GM12878 (cell line): Measurements from ENCODE around the gene R3HDM2. TPM values are rescaled to one million over a fixed set of nuclear protein-coding genes. Genes with fewer than 3 reads are reported as not detected.
A peak's percentile ranks its signal among the peaks of the same experiment; 100 is the strongest.

ENCODE experiments used
- ATAC-seq: fragments of 200-7000 bp; cut with Tn5 transposase; 3 replicates; pipeline ENCODE4 v1.9.1; 2020; ENCODE audit warnings: mild to moderate bottlenecking, moderate library complexity
- BruUV-seq: library from RNA; stranded (reverse); fragments of 400-500 nt; replicated peaks from 2 replicates; lab custom pipeline; 2021; lab: Mats Ljungman, UMichigan
- CTCF ChIA-PET: fragments of 300-600 bp; sonication (Branson Sonifier 250); formaldehyde crosslinking; extraction: SDS; loops from one replicate; lab custom pipeline; 2021; ENCODE audit warnings: inconsistent platforms; lab: Yijun Ruan, JAX
- POLR2A ChIA-PET: fragments of 350-600 bp; formaldehyde crosslinking; extraction: SDS; loops from one replicate; lab custom pipeline; 2021; ENCODE audit warnings: inconsistent platforms; lab: Charles Lee
- RAD21 ChIA-PET: fragments of 300-600 bp; sonication (Branson Sonifier 250); formaldehyde crosslinking; loops from one replicate; lab custom pipeline; 2023; ENCODE audit warnings: antibody characterized with exemption; ENCODE audit not compliant: unreplicated experiment; lab: Charles Lee
- SMC1A ChIA-PET: fragments of 300-600 bp; sonication (Branson Sonifier 250); formaldehyde crosslinking; loops from one replicate; lab custom pipeline; 2023; ENCODE audit not compliant: unreplicated experiment, uncharacterized antibody; lab: Charles Lee
- DNase-seq: peaks from one replicate; pipeline ENCODE4 v3.0.0-alpha.2; 2011; ENCODE audit warnings: low read depth, low spot score
- FAIRE-seq: peaks from 3 replicates; lab custom pipeline; 2011; peaks lifted over from hg19 to GRCh38; lab: Jason Lieb, UNC
- H2AFZ ChIP-seq: 2 replicates; pipeline ENCODE4 v1.6.0; 2011; ENCODE audit warnings: low read depth, low read length, control low read depth; ENCODE audit not compliant: control insufficient read depth
- H3K27ac ChIP-seq: 2 replicates; pipeline ENCODE4 v1.5.1; 2011; ENCODE audit warnings: control low read depth; ENCODE audit not compliant: control insufficient read depth, insufficient read depth
- H3K27me3 ChIP-seq, 2 experiments: replicated peaks in 1 of 2; 2 replicates each; pipeline versions ENCODE4 v1.6.0 to v1.6.1; 2011; ENCODE audit warnings: low read length in 1 of 2; ENCODE audit not compliant: control insufficient read depth in 2 of 2, insufficient read depth in 2 of 2
- H3K36me3 ChIP-seq, 2 experiments: 2 replicates each; pipeline ENCODE4 v1.5.1; 2011; ENCODE audit warnings: low read length in 1 of 2; ENCODE audit not compliant: control insufficient read depth in 2 of 2, insufficient read depth in 2 of 2
- H3K4me1 ChIP-seq: 2 replicates; pipeline ENCODE4 v1.6.1; 2011; ENCODE audit warnings: mild to moderate bottlenecking, low read length, moderate library complexity, mixed read lengths; ENCODE audit not compliant: control insufficient read depth, insufficient read depth
- H3K4me2 ChIP-seq: 2 replicates; pipeline ENCODE4 v1.6.0; 2011; ENCODE audit warnings: control low read depth; ENCODE audit not compliant: control insufficient read depth, insufficient read depth
- H3K4me3 ChIP-seq: fragments of 200-600 bp; sonication (generic); 2 replicates; pipeline ENCODE4 v1.5.1; 2016
- H3K79me2 ChIP-seq: 2 replicates; pipeline ENCODE4 v1.6.0; 2011; ENCODE audit warnings: low read length; ENCODE audit not compliant: control insufficient read depth, insufficient read depth
- H3K9ac ChIP-seq: 2 replicates; pipeline ENCODE4 v1.8.0; 2011; ENCODE audit warnings: low read length, control low read depth, mixed read lengths; ENCODE audit not compliant: control insufficient read depth, insufficient read depth
- H3K9me3 ChIP-seq: replicated peaks from 3 replicates; pipeline ENCODE4 v1.5.1; 2011; ENCODE audit warnings: mild to moderate bottlenecking, low read length; ENCODE audit not compliant: control insufficient read depth, insufficient read depth
- H4K20me1 ChIP-seq: 2 replicates; pipeline ENCODE4 v1.6.0; 2011; ENCODE audit not compliant: control insufficient read depth, insufficient read depth
- ASH2L ChIP-seq: fragments of 300-600, 200-600 bp; sonication (generic); IDR thresholded peaks from 2 replicates; pipeline ENCODE4 v1.6.1; 2017; ENCODE audit warnings: low read depth, mild to moderate bottlenecking, borderline replicate concordance
- BCL11A ChIP-seq: IDR thresholded peaks from 2 replicates; pipeline ENCODE4 v1.6.1; 2011; ENCODE audit warnings: low read depth, low read length
- CHD2 ChIP-seq: IDR thresholded peaks from 2 replicates; pipeline ENCODE4 v1.6.1; 2011; ENCODE audit warnings: low read depth, low read length, improper control_type of control experiment, borderline replicate concordance
- E2F8 ChIP-seq: fragments of 450-650 bp; IDR thresholded peaks from 2 replicates; pipeline ENCODE4 v1.6.1; 2018; ENCODE audit warnings: mild to moderate bottlenecking, low read depth, moderate library complexity; ENCODE audit not compliant: partially characterized antibody
- FOXM1 ChIP-seq: IDR thresholded peaks from 2 replicates; pipeline ENCODE4 v1.6.1; 2012; ENCODE audit warnings: low read depth, mild to moderate bottlenecking, inconsistent platforms, low read length, moderate library complexity
- LARP7 ChIP-seq: fragments of 450-650 bp; IDR thresholded peaks from 2 replicates; pipeline ENCODE4 v1.6.1; 2017; ENCODE audit warnings: mild to moderate bottlenecking
- MTA2 ChIP-seq: fragments of 450-650 bp; IDR thresholded peaks from 2 replicates; pipeline ENCODE4 v1.6.1; 2016; ENCODE audit warnings: low read depth, mild to moderate bottlenecking, moderate library complexity
- NKRF ChIP-seq: fragments of 450-650 bp; conservative IDR thresholded peaks from 2 replicates; pipeline ENCODE4 v1.6.1; 2017; ENCODE audit warnings: mild to moderate bottlenecking, moderate library complexity
- PAX5 ChIP-seq: IDR thresholded peaks from 2 replicates; pipeline ENCODE4 v1.6.1; 2011; ENCODE audit warnings: low read depth, low read length, borderline replicate concordance
- PML ChIP-seq: IDR thresholded peaks from 2 replicates; pipeline ENCODE4 v1.6.1; 2012; ENCODE audit warnings: low read length, inconsistent platforms
- POLR2AphosphoS5 ChIP-seq: IDR thresholded peaks from 2 replicates; pipeline ENCODE4 v1.6.1; 2011; ENCODE audit warnings: mild to moderate bottlenecking, low read length, inconsistent platforms
- RAD51 ChIP-seq: fragments of 450-650 bp; IDR thresholded peaks from 2 replicates; pipeline ENCODE4 v1.6.1; 2016; ENCODE audit warnings: moderate library complexity, mild to moderate bottlenecking, inconsistent platforms
- SIX5 ChIP-seq: IDR thresholded peaks from 2 replicates; pipeline ENCODE4 v1.6.1; 2011; ENCODE audit warnings: mild to moderate bottlenecking, low read depth, low read length, moderate library complexity; ENCODE audit not compliant: severe bottlenecking
- SUZ12 ChIP-seq: fragments of 200-600 bp; sonication (generic); IDR thresholded peaks from one replicate; pipeline ENCODE4 v1.6.1; 2018; ENCODE audit warnings: antibody characterized with exemption, mild to moderate bottlenecking; ENCODE audit not compliant: unreplicated experiment
- TCF3 ChIP-seq: IDR thresholded peaks from 2 replicates; pipeline ENCODE4 v1.6.1; 2012; ENCODE audit warnings: low read depth, mild to moderate bottlenecking, low read length, borderline replicate concordance; ENCODE audit not compliant: insufficient read depth
- USF1 ChIP-seq: IDR thresholded peaks from 2 replicates; pipeline ENCODE4 v1.6.1; 2011; ENCODE audit warnings: borderline replicate concordance, low read depth, mild to moderate bottlenecking, moderate library complexity, mixed read lengths, low read length; ENCODE audit not compliant: insufficient read depth; ENCODE audit errors: extremely low read length
- ZBED1 ChIP-seq: IDR thresholded peaks from 2 replicates; pipeline ENCODE4 v1.6.1; 2016; ENCODE audit warnings: borderline replicate concordance
- ZNF384 ChIP-seq: IDR thresholded peaks from 2 replicates; pipeline ENCODE4 v1.6.1; 2012; ENCODE audit warnings: low read depth, mild to moderate bottlenecking, low read length, improper control_type of control experiment, borderline replicate concordance
- WGBS: methylation state at CpG from one replicate; pipeline ENCODE4 v1.1.6; 2016; ENCODE audit warnings: low lambda C conversion rate; ENCODE audit not compliant: insufficient replicate concordance, insufficient coverage; ENCODE audit errors: missing lambda C conversion rate; 5-methylcytosine and 5-hydroxymethylcytosine counted together
- in situ Hi-C: fragments of 300-500 bp; cut with MboI; formaldehyde crosslinking; loops from 9 replicates; pipeline ENCODE4 v1.14.3; 2018; ENCODE audit warnings: mixed read lengths
- intact Hi-C: fragments of 100-400 bp; cut with micrococcal nuclease; formaldehyde crosslinking; loops from one replicate; pipeline ENCODE4 v1.14.2; 2022; ENCODE audit not compliant: unreplicated experiment
- polyA plus RNA-seq, 11 experiments: library from polyadenylated mRNA; depleted of rRNA in 4 of 11; unstranded in 6 of 11; stranded (reverse) in 5 of 11; fragments of >200 nt; fragmentation: Nextera tagmentation in 4 of 11; fragmentation: Illumina TruSeq in 1 of 11; extraction: Ambion mirVana in 4 of 11; extraction: Trizol in 1 of 11; gene quantifications; 1 replicate in 1 of 11; 2 replicates in 10 of 11; pipeline versions ENCODE4 v1.2.1 to v1.2.3, GENCODE V29; 2011 to 2016; ENCODE audit warnings: inconsistent platforms in 2 of 11, missing spikeins in 2 of 11, low read depth in 1 of 11
- total RNA-seq, 4 experiments: library from RNA; depleted of rRNA in 3 of 4; stranded (reverse); fragments of >200 nt in 3 of 4; fragmentation: Illumina TruSeq in 1 of 4; extraction: Trizol in 1 of 4; gene quantifications; 2 replicates each; pipeline versions ENCODE4 v1.2.1 to v1.2.3, GENCODE V29; 2013 to 2021

R3HDM2 gene
- total and polyA plus RNA-seq, 10 of the 15 experiments (the other 5 are each of a cell fraction or from before 2014, with no cell fraction given): 4.6 to 26.1 (median 11.2) TPM

- DNase-seq (no peak), FAIRE-seq (no peak), ATAC-seq (peak; percentile 75)
- CTCF ChIA-PET: interaction anchor here (0.6 to 2.3 kb wide), 7 partner anchors 11 to 130 kb away, joined by 3 to 6 read pairs (median 3); no protein-coding TSS in a partner anchor
- H3K4me3 ChIP-seq: no peak overlapping the region
- in situ Hi-C loops (no loop called here), intact Hi-C loops (no loop called here)
- SMC1A ChIA-PET: interaction anchor here (0.7 to 1.6 kb wide), 3 partner anchors 11 to 109 kb away, joined by 5 to 7 read pairs (median 5); no protein-coding TSS in a partner anchor
- no peak overlapping the region for H2AFZ ChIP-seq
- H3K79me2 ChIP-seq: no peaks in the 10 kb centered on the region
- POLR2A ChIA-PET: interaction anchor here (0.6 to 1.1 kb wide), 6 partner anchors 15 to 984 kb away, joined by 3 to 9 read pairs (median 6); partner anchors contain the start of gene STAT2
- RAD21 ChIA-PET: interaction anchor here (2.3 kb wide), 1 partner anchor 109 kb away, joined by 14 read pairs; no protein-coding TSS in a partner anchor
- no peak overlapping the region for H3K4me2 ChIP-seq
- H3K27me3 ChIP-seq: no peaks in the 10 kb centered on the region
- H3K9ac ChIP-seq: no peak overlapping the region
- peaks cover 2% of the 10 kb centered on the region; the same call in 1 of the 3 replicates for H3K9me3 ChIP-seq
- WGBS: 34% methylated on average over 7 of the region's 7 CpGs
- H3K27ac ChIP-seq: no peak overlapping the region
- H3K36me3 ChIP-seq: no peaks in the 10 kb centered on the region; a peak in 1 of 4 replicates
- H4K20me1 ChIP-seq: no peaks in the 10 kb centered on the region
- no TSS peak for BruUV-seq
- H3K4me1 ChIP-seq: no peaks in the 10 kb centered on the region; the same call in 1 of the 2 replicates
- no peak for TF ChIP-seq USF1
- no peak for TF ChIP-seq CHD2
- TF ChIP-seq RAD51: no peak
- TF ChIP-seq LARP7: no peak
- TF ChIP-seq POLR2AphosphoS5: no peak
- TF ChIP-seq NKRF: no peak
- no peak for TF ChIP-seq SIX5
- TF ChIP-seq ZNF384: peak; percentile 53; the same call in 1 of the 2 replicates
- no peak for TF ChIP-seq PAX5
- TF ChIP-seq TCF3: no peak
- no peak for TF ChIP-seq ASH2L
- TF ChIP-seq ZBED1: no peak
- TF ChIP-seq BCL11A: peak; percentile 74; the same call in 1 of the 2 replicates
- no peak for TF ChIP-seq E2F8
- TF ChIP-seq FOXM1: no peak
- TF ChIP-seq SUZ12: no peak
- TF ChIP-seq PML: no peak
- TF ChIP-seq MTA2: peak; percentile 48; the same call in 1 of the 2 replicates
Observed at GRCh38 chr12:57343703-57344378, 87.0 kb downstream of the R3HDM2 start.
